Hepatocyte (in vitro differentiated cells): ENCODE data around the gene SMARCB1.

Experiments used
- EZH2 ChIP-seq: fragments of 200-600 bp; sonication (generic); IDR thresholded peaks from 2 replicates; pipeline ENCODE4 v1.6.1; 2016; ENCODE audit warnings: antibody characterized with exemption, mild to moderate bottlenecking, borderline replicate concordance
- TF ChIP-seq, protein P1 (sequence below): fragments of 200-600 bp; sonication (generic); IDR thresholded peaks from 2 replicates; pipeline ENCODE4 v1.5.1; 2016; ENCODE audit warnings: antibody characterized with exemption, mild to moderate bottlenecking; ENCODE audit not compliant: poor library complexity

DNA sequence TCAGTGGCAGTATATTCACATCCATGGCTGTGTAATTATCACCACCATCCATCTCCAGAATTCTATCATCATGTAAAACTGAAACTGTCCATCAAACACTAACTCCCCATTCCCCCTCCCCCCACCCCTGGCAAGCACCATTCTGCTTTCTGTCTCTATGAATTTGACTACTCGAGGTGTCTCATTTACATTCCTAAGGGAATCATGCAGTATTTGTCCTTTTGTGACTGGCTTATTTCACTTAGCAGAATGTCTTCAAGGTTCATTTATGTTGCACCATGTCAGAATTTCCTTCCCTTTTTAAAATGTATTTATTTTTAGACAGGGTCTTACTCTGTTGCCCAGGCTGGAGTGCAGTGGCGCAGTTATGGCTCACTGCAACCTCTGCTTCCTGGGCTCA is 31.8 kb downstream of the SMARCB1 start:
- TF ChIP-seq, protein P1, sequence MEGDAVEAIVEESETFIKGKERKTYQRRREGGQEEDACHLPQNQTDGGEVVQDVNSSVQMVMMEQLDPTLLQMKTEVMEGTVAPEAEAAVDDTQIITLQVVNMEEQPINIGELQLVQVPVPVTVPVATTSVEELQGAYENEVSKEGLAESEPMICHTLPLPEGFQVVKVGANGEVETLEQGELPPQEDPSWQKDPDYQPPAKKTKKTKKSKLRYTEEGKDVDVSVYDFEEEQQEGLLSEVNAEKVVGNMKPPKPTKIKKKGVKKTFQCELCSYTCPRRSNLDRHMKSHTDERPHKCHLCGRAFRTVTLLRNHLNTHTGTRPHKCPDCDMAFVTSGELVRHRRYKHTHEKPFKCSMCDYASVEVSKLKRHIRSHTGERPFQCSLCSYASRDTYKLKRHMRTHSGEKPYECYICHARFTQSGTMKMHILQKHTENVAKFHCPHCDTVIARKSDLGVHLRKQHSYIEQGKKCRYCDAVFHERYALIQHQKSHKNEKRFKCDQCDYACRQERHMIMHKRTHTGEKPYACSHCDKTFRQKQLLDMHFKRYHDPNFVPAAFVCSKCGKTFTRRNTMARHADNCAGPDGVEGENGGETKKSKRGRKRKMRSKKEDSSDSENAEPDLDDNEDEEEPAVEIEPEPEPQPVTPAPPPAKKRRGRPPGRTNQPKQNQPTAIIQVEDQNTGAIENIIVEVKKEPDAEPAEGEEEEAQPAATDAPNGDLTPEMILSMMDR: no peak
- no peak for TF ChIP-seq EZH2
